ENCODE results near the gene TPSAB1. TPM values are rescaled to one million over a fixed set of nuclear protein-coding genes. Genes with fewer than 3 reads are reported as not detected.
"Not testable (repeated sequence)": the region's sequence is repeated elsewhere in the genome, so short reads cannot be mapped to it uniquely, and the experiment has no call there.

The TPSAB1 gene
- total RNA-seq, 1 donor from 2014 or later, result not detected

DNA sequence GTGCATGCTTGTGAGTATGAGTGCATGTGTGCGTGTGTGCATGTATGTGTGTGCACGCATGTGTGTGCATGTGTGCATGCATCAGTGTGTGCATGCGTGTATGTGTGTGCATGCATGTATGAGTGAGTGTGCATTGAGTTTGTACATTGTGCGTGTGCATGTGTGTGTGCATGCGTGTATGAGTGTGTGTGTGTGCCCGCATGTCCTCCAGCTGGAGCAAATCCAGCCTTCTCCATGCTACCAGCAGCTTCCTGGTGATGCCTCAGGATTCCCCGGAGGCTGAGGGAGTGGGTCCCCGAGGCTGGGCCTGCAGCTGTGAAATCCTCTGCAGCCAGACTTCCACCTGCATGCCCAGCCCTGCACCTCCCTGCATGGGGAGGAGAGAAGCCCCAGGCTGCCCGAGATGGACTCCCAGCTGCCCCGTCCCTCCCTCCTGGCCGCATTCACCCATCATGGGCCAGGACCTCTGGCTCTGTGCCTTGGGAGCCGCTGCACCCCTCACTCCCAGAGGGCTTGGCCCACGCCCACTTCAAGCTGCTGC is 24.7 kb downstream of the TPSAB1 start:
- intact Hi-C loops (cut with micrococcal nuclease), result no loop called here

DNA sequence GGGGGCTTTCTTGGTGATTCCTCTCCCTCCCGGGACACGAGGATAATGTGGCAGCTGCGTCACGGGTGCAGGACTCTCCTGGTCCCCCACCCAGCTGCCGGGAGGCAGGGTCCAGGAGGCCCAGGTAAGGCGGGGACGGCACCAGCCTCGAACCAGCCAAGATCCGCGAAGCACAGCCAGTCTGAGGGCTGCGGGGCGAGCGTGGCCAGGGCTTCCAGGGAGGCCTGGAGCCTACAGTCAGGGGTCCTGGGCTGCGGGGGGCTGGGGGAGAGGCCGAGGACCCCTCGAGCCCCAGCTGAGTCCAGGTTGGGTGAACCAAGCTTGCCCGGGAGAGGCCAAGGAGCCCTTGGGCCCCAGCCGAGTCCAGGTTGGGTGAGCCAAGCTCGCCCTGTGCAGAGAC is 25.3 kb downstream of the TPSAB1 start:
- intact Hi-C loops (cut with micrococcal nuclease), result no loop called here

- intact Hi-C loops (cut with micrococcal nuclease), result not testable (repeated sequence)
Observed at GRCh38 chr16:1269418-1269817, 28.9 kb downstream of the TPSAB1 start.

DNA sequence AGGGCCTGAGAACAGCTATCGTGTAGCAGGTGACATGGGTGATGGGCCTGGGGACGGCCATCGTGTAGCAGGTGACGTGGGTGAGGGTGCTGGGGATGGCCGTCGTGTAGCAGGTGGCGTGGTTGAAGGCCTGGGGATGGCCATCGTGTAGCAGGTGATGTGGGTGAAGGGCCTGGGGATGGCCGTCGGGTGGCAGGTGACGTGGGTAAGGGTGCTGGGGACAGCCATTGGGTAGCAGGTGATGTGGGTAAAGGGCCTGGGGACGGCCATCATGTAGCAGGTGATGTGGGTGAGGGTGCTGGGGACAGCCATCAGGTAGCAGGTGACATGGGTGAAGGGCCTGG is 30.8 kb downstream of the TPSAB1 start:
- intact Hi-C loops (cut with micrococcal nuclease), result no loop called here

DNA sequence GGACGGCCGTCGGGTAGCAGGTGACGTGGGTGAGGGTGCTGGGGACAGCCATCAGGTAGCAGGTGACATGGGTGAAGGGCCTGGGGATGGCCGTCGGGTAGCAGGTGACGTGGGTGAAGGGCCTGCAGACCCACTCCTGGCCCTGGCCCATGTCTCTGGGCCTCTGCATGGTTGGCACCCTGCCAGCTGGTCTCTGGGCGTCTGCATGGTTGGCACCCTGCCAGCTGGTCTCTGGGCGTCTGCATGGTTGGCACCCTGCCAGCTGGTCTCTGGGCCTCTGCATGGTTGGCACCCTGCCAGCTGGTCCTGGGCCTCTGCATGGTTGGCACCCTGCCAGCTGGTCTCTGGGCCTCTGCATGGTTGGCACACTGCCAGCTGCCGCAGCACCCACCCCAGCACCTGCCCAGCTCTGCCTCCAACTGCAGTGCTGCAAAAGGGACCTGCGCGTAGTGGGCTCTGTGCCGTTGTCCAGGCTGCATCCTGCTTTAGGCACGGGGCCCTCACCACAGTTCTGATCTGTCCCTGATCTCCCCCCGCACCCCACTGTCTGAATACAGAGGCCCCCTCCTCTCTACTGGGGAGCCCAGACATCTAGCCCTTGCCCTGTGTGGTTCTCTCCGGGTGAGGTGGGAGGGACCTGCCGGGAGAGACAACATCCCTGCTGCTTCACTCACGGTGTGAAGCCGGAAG is 31.4 kb downstream of the TPSAB1 start:
- intact Hi-C loops (cut with micrococcal nuclease), result not testable (repeated sequence)

- intact Hi-C loops (cut with micrococcal nuclease), result no loop called here
Observed at GRCh38 chr16:1272453-1273198, 32.1 kb downstream of the TPSAB1 start.

GRCh38 chr16:1273816-1274215 is 33.3 kb downstream of the TPSAB1 start:
- intact Hi-C loops (cut with micrococcal nuclease), result no loop called here

DNA sequence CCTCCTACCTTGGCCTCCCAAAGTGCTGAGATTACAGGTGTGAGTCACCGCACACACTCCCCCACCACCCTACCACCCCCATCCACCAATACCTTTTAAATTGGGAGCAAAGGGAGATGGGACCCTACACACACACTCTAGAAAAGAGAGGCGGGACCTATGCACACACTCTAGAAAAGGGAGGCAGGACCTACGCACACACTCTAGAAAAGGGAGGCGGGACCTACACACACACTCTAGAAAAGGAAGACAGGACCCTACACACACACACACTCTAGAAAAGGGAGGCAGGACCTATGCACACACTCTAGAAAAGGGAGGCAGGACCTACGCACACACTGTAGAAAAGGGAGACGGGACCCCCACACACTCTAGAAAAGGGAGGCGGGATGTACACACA is 34.3 kb downstream of the TPSAB1 start:
- intact Hi-C loops (cut with micrococcal nuclease), result no loop called here

- intact Hi-C loops (cut with micrococcal nuclease), result no loop called here
Observed at GRCh38 chr16:1275791-1276579, 35.5 kb downstream of the TPSAB1 start.

- intact Hi-C loops (cut with micrococcal nuclease), result no loop called here
Observed at GRCh38 chr16:1276580-1276878, 36.0 kb downstream of the TPSAB1 start.

DNA sequence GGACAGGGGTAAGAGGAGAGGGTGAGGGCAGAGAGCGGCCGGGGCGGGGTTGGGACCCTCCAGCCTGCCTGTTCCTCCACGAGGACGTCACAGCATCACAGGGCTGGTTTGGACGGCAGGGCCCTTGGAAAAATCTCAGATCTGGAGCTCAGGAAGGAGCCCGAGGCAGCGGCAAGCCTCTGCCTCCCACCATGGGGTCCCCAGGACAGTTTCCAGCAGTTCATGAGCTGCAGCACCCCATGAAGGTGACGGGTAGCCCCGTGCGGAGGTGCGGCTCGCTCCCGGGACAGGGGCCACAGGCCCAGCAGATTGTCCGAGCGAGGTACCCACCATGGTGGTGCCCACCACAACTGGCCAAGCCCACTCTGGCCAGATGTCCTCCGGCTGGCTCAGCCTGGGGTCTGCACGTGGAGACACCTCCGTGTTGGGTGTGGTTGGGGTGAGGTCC is 36.7 kb downstream of the TPSAB1 start:
- intact Hi-C loops (cut with micrococcal nuclease), result no loop called here

GRCh38 chr16:1277617-1278282 is 37.2 kb downstream of the TPSAB1 start:
- intact Hi-C loops (cut with micrococcal nuclease), result no loop called here

DNA sequence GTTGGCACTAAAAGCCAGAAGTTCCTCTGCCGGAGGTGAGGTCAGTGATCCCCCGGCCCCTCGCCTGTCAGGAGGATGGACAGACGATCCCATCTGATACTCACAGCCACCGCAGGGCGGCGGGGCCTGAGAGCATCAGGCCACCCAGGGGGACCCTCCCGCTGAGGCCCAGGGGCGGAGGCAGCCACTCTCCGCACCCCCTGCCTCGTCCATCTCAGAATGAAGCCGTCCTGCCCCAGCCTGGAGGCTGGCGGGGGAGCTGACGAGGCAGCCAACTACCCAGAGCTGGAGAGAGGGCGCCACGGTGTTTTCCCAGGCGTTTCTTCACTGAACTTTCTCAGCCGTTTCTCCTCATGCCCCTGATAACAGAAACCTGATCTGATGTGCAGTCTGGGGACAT is 38.0 kb downstream of the TPSAB1 start:
- intact Hi-C loops (cut with micrococcal nuclease), result no loop called here

DNA sequence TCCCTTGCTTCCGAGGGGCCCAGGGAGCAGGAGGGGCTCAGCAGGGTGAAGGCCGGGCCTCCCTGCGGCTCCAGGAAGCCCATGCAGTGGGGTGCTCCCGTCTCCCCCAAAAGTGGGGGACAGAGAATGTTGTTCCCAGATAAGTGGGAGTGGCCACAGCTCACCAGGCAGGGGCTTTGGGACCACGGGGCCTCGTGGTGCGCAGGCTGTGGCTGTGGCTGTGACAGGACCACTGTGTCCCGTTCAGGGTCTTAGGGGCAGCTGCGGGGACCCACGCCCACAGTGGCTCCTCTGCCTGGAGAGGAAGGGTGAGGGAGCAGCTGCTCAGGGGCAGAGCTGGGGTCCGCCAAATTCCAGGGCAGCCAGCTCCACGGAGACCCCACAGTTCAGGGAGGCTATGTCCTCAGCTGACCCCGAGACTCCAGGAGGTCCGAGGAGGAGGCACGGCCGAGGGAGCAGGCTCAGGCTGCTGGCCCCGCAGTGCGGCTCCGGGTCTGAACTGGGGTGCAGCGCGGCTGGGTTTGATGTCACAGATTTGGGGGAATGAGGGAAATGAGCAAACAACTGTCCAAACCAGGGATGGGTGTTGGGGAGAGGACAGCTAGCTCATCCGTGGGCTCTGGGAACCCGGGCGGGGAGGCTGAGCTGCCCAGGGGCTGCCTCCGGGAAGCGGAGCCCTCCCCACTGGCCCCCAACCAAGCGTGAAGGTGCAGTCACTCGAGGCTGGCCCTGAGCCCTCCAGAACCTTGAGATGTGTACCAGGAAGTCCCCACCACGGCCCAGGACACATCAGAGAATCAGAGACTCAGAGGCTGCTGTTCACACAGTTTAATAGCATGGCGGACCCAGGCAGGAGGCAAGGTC is 38.8 kb downstream of the TPSAB1 start:
- intact Hi-C loops (cut with micrococcal nuclease), result no loop called here

DNA sequence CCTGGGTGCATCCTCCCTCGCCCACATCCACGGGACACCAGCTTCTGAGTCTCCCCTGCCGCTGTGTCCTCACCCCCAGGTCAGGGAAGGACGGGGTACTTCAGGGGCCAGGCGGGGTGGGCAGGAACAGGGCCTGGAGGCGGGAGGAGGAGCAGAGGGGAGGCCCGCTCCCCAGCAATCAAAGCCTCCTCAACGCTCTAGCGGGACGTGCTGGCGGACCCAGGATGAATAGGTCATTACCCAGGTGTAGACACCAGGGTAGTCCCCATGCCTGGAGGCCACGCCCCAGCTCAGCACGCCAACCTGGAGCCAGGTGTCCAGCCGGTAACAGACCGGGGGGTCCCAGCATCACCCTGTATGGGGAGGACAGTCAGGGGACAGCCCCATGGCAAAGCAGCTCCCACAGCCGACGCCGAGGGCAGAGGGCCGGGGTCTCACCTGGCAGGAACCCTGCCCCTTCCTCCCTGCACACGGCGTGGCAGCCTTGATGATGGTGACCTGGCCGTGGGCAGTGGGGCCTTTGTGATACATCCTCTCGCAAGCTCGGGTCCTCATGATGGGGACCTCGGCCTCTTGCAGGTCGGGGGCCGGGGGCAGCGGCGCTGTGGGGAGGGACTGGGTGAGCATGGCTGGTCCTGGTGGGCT is 39.6 kb downstream of the TPSAB1 start:
- intact Hi-C loops (cut with micrococcal nuclease), result no loop called here

- intact Hi-C loops (cut with micrococcal nuclease), result no loop called here
Observed at GRCh38 chr16:1280783-1281182, 40.3 kb downstream of the TPSAB1 start.

DNA sequence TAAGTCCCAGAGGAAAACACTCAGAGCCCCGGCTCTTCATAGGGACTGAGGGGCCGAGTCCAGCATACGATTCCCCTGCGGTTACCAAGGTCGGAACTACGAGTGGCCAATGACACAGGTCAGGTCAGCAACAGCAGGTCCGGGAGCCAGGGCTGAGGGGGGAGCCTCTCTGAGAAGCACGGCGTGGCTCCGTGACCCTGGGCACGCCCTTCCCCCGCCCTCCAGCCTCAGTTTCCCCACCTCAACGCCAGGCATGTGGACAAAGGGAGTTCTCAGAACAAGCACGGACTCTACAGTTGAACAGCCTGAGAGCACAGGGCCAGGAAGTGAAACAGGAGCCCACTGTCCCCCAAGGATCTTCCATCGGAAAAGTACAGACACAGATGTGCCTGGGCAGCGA is 41.0 kb downstream of the TPSAB1 start:
- intact Hi-C loops (cut with micrococcal nuclease), result no loop called here

GRCh38 chr16:1282324-1282973 is 41.9 kb downstream of the TPSAB1 start:
- intact Hi-C loops (cut with micrococcal nuclease), result no loop called here

GRCh38 chr16:1283296-1283695 is 42.8 kb downstream of the TPSAB1 start:
- intact Hi-C loops (cut with micrococcal nuclease), result no loop called here
